ENCODE measurements around the gene ABHD15.

The ABHD15 gene

DNA sequence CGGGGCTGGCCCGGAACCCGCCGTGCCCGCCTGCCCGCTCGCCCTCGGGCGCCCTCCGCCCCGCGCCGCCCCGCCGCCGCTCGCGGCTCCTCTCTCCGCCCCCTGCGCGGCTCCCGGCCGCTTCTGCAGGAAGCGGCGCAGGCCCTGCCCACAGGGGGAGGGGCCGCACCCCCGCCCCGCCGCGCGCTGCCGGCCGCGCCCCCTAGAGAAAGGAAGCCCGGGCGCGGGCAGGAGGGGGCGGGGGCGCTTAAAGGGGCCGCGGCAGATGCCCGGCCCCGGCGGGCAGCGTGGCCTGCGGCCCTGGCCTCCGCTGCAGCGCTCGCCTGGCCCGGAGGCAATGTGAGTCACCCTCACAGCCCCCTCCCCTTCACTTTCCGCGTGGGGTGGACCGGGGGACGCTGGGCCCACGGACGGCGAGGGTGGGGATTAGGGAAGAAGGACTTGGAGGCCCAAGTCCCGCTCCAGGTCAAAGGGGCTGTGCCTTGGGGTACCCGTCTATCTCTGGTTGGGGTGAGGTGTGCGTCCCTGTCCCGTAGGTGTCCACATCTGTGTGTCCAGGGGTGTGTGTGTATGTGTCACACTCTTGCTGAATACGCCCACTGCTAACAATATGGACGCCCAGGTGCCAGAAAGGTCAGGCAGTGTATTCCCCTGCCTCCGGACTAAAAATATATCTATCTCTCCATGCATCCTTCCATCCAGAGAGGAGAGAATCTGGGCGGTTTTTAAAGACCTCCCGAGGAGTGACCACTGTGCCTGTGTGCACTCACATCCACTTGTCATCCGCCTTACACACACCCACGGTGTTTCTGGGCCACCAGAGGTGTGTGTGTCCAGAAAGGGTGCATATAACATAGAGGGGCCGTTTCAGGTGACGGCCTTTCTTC lies 22.9 kb upstream of the ABHD15 start, which contains the start of gene GIT1:
Gene GIT1, minus strand, starts transcription at position 125 of the 887 bp plus-strand sequence. CDS start 270 bp downstream, outside the sequence.
- TF ChIP-seq CTCF (IDR thresholded peaks at IDR 0.05; ENCODE audit: low read depth, low read length), result no peak
- peak; percentile 54 for DNase-seq (ENCODE audit: extremely low read depth, low read depth)

GRCh38 chr17:29588562-29589411 lies 21.9 kb upstream of the ABHD15 start:
- no peak for TF ChIP-seq CTCF (IDR thresholded peaks at IDR 0.05; ENCODE audit: low read depth, low read length)
- no peak for DNase-seq (ENCODE audit: extremely low read depth, low read depth)

DNA sequence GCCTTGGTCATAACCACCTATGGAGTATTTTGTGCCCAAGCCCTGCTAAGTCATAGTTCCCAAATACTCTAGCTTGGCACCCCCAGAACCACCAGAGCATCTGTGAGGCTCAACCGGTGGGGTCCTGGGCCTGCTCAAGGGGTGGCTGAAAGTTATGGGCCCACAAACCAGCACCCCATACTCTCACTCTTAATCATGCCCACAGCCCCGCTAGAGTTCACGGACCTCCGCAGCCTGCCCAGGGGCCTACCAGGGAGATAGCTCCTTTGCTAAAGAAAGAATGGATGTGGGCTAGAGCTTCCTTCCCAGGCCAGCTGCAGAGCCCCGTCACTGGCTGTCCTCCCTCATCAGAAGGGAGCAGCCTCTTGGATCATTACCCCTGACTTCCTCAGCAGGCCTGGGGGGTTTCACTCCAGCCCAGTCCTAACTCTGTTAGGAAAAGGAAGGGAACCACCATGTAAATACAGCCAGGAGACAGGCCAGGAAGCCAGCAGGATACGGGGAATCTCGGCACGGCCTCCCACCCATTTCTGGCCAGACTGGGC lies 21.3 kb upstream of the ABHD15 start:
- TF ChIP-seq CTCF (IDR thresholded peaks at IDR 0.05; ENCODE audit: low read depth, low read length), result no peak
- DNase-seq (ENCODE audit: extremely low read depth, low read depth), result no peak

DNA sequence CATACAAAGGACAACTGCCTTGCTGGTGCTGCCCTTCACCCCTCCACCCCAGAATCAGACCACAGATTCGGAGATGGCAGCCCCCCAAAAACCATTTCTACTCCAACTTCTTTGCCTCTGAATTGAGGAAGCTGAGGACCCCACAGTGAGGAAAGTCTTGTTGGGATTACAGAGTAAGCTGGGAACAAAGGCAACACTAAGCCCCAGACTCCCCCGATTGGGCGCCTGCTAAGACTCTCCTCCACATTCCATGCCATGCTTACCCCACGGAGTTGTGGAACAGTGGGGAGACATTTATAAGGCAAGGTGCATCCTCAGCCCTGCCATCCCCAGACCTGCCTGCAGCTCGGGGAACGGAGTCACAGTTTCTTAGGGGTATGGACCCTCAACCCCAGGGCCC lies 20.8 kb upstream of the ABHD15 start:
- no peak for DNase-seq (ENCODE audit: extremely low read depth, low read depth)
- no peak for TF ChIP-seq CTCF (IDR thresholded peaks at IDR 0.05; ENCODE audit: low read depth, low read length)

DNA sequence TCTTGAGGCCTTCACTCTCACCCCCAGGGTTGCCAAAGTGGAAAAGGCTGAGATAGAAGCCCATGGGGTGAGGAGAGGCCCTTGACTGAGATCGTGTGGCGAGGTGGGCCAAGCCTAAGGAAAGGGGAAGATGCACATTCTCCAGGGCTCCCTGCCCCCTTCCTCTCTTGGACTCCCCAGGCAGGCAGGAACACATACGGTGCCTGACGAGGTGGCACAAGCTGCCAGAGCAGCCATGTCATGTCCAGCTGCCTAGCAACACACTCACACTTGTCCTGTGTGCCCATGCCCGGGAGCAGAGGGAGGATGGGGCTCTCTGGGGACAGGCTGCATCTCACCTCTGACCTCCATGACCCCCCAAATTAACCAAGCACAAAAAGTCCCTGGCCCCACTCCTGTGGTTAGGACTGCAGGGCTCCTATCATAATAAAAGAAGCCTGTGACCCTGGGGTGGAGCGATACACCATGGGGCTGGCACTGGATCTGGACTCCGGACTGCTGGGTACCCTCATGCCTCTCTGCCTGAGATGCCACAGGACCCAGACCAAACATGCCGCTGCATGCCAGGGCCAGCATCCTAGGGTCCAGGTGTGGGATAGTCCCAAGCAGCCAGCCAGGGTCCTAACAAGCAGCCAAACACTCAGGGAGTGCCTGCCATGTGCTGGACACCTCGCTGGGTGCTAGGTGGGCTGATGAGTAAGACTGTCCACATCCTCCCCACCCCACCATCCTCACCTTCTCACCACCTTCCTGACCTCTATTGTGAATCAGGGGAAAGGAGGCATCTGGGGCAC lies 20.0 kb upstream of the ABHD15 start:
- TF ChIP-seq CTCF (IDR thresholded peaks at IDR 0.05; ENCODE audit: low read depth, low read length), result no peak

DNA sequence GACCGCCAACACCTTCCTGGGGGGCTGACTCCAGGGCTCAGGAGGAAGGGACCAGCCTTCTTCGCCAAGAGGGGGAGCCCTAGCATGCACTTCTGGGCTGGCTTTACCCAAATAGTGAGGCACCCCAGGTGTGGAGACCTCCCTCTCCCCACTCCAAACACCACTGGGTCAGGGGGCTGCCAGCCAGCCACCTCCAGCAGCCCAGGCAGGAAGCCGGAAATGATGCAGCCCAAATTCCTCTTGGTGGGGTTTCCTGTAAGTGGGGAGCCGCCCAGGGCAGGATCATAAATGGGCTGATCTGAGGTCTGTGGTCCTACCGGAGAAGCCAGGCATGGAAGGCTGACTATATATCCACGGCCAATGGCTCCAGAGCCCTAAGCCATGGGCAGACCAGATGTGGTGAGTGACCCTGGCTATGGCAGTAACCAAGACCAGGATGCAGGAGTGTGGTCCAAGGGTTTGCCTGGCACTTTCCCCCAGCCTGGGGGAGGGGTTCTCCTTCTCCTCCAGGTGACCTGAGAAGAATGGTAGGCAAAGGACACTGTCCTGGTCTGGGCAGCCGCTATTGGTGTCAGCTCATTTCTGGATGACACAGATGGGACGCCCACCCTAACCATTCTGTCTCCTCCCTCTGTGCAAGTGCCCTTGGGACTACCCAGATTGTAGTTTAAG lies 18.4 kb upstream of the ABHD15 start:
- TF ChIP-seq CTCF (IDR thresholded peaks at IDR 0.05; ENCODE audit: low read depth, low read length), result peak; percentile 16
- DNase-seq (ENCODE audit: extremely low read depth, low read depth), result no peak

More for the DNA sequence above, 20.0 kb upstream of the ABHD15 start:
- DNase-seq (ENCODE audit: extremely low read depth, low read depth), result no peak
